GM18907 (cell line): ENCODE results near the gene ABHD8.

Experiments used
- ATAC-seq: cut with Tn5 transposase; IDR thresholded peaks from one replicate; pipeline ENCODE4 v1.9.1; 2021; ENCODE audit warnings: mild to moderate bottlenecking, moderate library complexity; ENCODE audit not compliant: unreplicated experiment

The ABHD8 gene

GRCh38 chr19:17333611-17334413, 30.6 kb upstream of the ABHD8 start:
- peak; percentile 1 for ATAC-seq

- ATAC-seq = no peak
These were observed 29.7 kb upstream of the ABHD8 start for GRCh38 chr19:17332677-17333581.

DNA sequence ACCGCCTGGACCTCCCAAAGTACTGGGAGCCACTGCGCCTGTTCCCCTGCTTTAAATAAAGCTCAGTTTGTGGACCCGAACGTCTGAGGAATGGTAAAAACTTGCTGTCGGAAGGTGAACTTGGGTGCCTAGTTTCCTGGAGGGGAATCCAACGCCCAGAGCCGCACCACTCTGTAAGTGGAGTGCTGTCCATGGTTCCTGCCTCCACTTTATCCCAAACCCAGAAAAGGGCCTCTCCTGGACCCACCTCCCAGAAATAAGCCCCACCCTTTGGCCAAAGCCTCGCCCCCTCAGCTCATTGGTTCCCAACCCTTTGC, 29.1 kb upstream of the ABHD8 start:
- no peak for ATAC-seq

- ATAC-seq = no peak
These were observed 27.9 kb upstream of the ABHD8 start for GRCh38 chr19:17331045-17331558.

DNA sequence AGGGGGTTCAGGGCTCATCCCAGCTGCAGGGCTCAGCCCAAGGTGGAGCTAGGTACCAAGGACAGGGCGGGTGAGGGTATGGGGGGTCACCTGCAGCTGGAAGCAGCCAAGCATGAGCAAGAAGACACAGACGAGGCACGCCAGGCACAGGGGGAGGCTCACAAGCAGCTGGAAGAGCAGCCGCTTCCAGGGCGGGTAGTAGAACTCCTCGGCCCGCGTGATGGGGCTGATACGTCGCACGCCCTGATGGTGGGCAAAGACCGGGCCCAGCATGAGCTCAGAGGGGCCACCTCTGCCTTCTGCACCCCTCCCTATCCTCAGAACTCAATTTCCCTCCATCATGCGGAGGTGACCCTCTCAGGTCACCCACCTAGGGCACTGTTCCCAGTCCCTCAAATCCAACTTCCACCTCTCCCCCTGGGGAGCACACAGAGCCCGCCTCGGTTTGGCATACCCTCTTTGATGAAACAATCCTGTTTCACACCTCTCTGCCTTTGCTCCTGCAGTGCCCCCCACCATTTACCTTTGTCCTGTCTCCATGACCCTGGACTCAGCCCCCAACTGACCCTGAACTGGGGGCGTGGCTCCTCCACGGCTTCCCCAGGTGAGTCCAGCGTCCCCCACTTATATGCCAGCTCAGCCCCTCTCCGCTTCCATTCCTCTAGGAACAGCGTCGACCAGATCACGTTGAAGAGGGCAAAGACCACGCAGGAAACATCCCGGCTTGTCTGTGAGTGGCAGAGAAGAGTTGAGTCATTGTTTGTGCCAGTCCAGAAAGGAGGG, 27.2 kb upstream of the ABHD8 start:
- ATAC-seq = no peak

GRCh38 chr19:17329366-17330261, 26.4 kb upstream of the ABHD8 start:
- ATAC-seq = no peak

GRCh38 chr19:17328517-17329365, 25.5 kb upstream of the ABHD8 start:
- ATAC-seq = no peak

GRCh38 chr19:17327654-17328516, 24.7 kb upstream of the ABHD8 start:
- no peak for ATAC-seq

DNA sequence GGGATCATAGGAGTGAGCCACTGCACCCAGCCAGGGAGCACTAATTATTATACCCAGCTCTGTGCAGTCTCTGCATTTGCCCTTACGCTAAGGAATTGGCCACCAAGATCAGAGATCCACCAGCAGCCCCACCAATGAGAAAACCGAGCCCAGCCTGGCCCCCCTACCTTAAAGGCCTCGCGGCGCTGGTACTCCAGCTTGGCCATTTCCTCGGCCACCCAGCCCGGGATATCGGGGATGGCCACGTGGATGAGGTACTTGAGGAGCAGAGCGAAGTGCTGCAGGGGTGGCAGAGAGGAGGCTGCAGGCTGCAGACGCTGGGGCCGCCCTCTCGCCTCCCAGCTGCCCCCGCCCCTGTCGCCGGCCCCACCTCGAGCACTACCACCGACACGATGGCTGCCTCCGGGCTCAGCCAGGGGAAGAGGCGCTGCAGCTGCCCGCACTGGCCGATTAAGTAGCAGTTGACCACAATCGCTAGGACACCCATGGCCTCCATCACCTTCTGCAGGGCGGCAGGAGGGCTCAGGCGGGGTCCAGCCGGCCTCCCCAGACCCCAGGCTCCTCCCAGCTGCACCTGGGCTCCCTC, 23.9 kb upstream of the ABHD8 start:
- ATAC-seq = no peak

- ATAC-seq = no peak
These were observed 23.4 kb upstream of the ABHD8 start for GRCh38 chr19:17326595-17326966.

GRCh38 chr19:17325881-17326594, 22.8 kb upstream of the ABHD8 start:
- no peak for ATAC-seq

GRCh38 chr19:17325133-17325532, 21.9 kb upstream of the ABHD8 start:
- no peak for ATAC-seq

- ATAC-seq = no peak
These were observed 21.3 kb upstream of the ABHD8 start for GRCh38 chr19:17324357-17325114.

- no peak for ATAC-seq
These were observed 20.7 kb upstream of the ABHD8 start for GRCh38 chr19:17323964-17324332.

GRCh38 chr19:17323300-17323963, 20.2 kb upstream of the ABHD8 start:
- ATAC-seq = no peak

- no peak for ATAC-seq
These were observed 19.6 kb upstream of the ABHD8 start for GRCh38 chr19:17322854-17323253.
